CD14-positive monocyte (primary cell): ENCODE measurements around the gene TXNDC11. TPM values are rescaled to one million over a fixed set of nuclear protein-coding genes. Genes with fewer than 3 reads are reported as not detected.

ENCODE experiments used
- DNase-seq, 3 donors: peaks; one replicate each; pipeline ENCODE4 v3.0.0-alpha.2; 2011 to 2022
- H2AFZ ChIP-seq: 2 replicates; pipeline ENCODE4 v1.6.0; 2012; ENCODE audit warnings: mild to moderate bottlenecking, low read depth, low read length, inconsistent platforms; ENCODE audit not compliant: insufficient read depth, poor library complexity, severe bottlenecking
- H3K27ac ChIP-seq, 2 donors: 1 replicate in 1 of 2; 2 replicates in 1 of 2; pipeline ENCODE4 v1.5.1; 2012 to 2013; ENCODE audit warnings: low read length in 2 of 2, control low read depth in 1 of 2, inconsistent platforms in 1 of 2, low read depth in 1 of 2, mild to moderate bottlenecking in 1 of 2
- H3K27me3 ChIP-seq, 2 donors: one replicate each; pipeline versions ENCODE4 v1.6.0 to v1.6.1; 2011 to 2013; ENCODE audit warnings: low read length in 2 of 2; ENCODE audit not compliant: control insufficient read depth in 2 of 2, insufficient read depth in 2 of 2
- H3K36me3 ChIP-seq, 2 donors: replicated peaks in 1 of 2; 1 replicate in 1 of 2; 2 replicates in 1 of 2; pipeline versions ENCODE4 v1.5.1 to v1.6.1; 2012 to 2013; ENCODE audit warnings: low read length in 2 of 2, control low read depth in 1 of 2, inconsistent platforms in 1 of 2, mild to moderate bottlenecking in 1 of 2; ENCODE audit not compliant: insufficient read depth in 2 of 2, control insufficient read depth in 1 of 2
- H3K4me1 ChIP-seq, 2 donors: 1 replicate in 1 of 2; 2 replicates in 1 of 2; pipeline versions ENCODE4 v1.5.1 to v1.6.1; 2012 to 2013; ENCODE audit warnings: low read length in 2 of 2, control low read depth in 1 of 2, inconsistent platforms in 1 of 2, mild to moderate bottlenecking in 1 of 2, moderate library complexity in 1 of 2; ENCODE audit not compliant: insufficient read depth in 2 of 2, control insufficient read depth in 1 of 2
- H3K4me2 ChIP-seq: replicated peaks from 2 replicates; pipeline ENCODE3; 2012; ENCODE audit warnings: low read length, moderate library complexity, mild to moderate bottlenecking; ENCODE audit not compliant: poor library complexity, severe bottlenecking; ENCODE audit errors: extremely low read depth
- H3K4me3 ChIP-seq, 3 experiments: fragments of 200-600 bp in 1 of 3; sonication (generic) in 1 of 3; replicated peaks in 1 of 3; 1 replicate in 2 of 3; 2 replicates in 1 of 3; pipeline ENCODE4 v1.5.1; 2011 to 2013; ENCODE audit warnings: low read length in 3 of 3, mild to moderate bottlenecking in 3 of 3, control low read depth in 2 of 3, low read depth in 2 of 3, inconsistent platforms in 1 of 3, moderate library complexity in 1 of 3
- H3K79me2 ChIP-seq: 2 replicates; pipeline ENCODE4 v1.6.0; 2012; ENCODE audit warnings: mild to moderate bottlenecking, control low read depth, inconsistent platforms, low read length, moderate library complexity; ENCODE audit not compliant: insufficient read depth
- H3K9ac ChIP-seq: 2 replicates; pipeline ENCODE4 v1.6.0; 2017; ENCODE audit warnings: low read length, mild to moderate bottlenecking; ENCODE audit not compliant: insufficient read depth, poor library complexity, severe bottlenecking
- H3K9me3 ChIP-seq, 2 donors: replicated peaks in 1 of 2; 1 replicate in 1 of 2; 2 replicates in 1 of 2; pipeline versions ENCODE4 v1.5.1 to v1.6.1; 2012 to 2013; ENCODE audit warnings: low read length in 2 of 2, control low read depth in 1 of 2; ENCODE audit not compliant: control insufficient read depth in 1 of 2, insufficient read depth in 1 of 2
- H4K20me1 ChIP-seq: 2 replicates; pipeline ENCODE4 v1.6.0; 2012; ENCODE audit warnings: mild to moderate bottlenecking, low read length, control low read depth, moderate library complexity; ENCODE audit not compliant: insufficient read depth
- H3K27ac Mint-ChIP-seq, 7 donors: one replicate each; pipeline ENCODE4 v1.8.0; 2020; ENCODE audit warnings: mild to moderate bottlenecking in 7 of 7, mixed read lengths in 7 of 7, moderate library complexity in 6 of 7, inconsistent platforms in 2 of 7
- H3K27me3 Mint-ChIP-seq, 3 donors: one replicate each; pipeline ENCODE4 v1.8.0; 2021 to 2022; ENCODE audit warnings: low read depth in 3 of 3, mild to moderate bottlenecking in 3 of 3, mixed read lengths in 3 of 3, moderate library complexity in 3 of 3, inconsistent platforms in 1 of 3
- H3K36me3 Mint-ChIP-seq, 2 donors: one replicate each; pipeline ENCODE4 v1.8.0; 2020; ENCODE audit warnings: mixed read lengths in 2 of 2, inconsistent platforms in 1 of 2, mild to moderate bottlenecking in 1 of 2
- H3K4me1 Mint-ChIP-seq: one replicate; pipeline ENCODE4 v1.8.0; 2020; ENCODE audit warnings: mild to moderate bottlenecking, mixed read lengths
- H3K4me3 Mint-ChIP-seq, 2 donors: one replicate each; pipeline ENCODE4 v1.8.0; 2020; ENCODE audit warnings: mild to moderate bottlenecking in 2 of 2, mixed read lengths in 2 of 2, moderate library complexity in 1 of 2
- H3K9me3 Mint-ChIP-seq, 7 donors: one replicate each; pipeline ENCODE4 v1.8.0; 2020 to 2022; ENCODE audit warnings: mixed read lengths in 7 of 7, mild to moderate bottlenecking in 6 of 7, moderate library complexity in 6 of 7, inconsistent platforms in 2 of 7
- CTCF ChIP-seq: fragments of 200-600 bp; IDR thresholded peaks from one replicate; pipeline ENCODE4 v1.8.0; 2022; ENCODE audit warnings: antibody characterized with exemption, mild to moderate bottlenecking
- WGBS: methylation state at CpG from one replicate; pipeline ENCODE4 v1.1.5; 2013; ENCODE audit warnings: missing lambda C conversion rate; ENCODE audit not compliant: insufficient coverage; 5-methylcytosine and 5-hydroxymethylcytosine counted together
- intact Hi-C, 2 donors: fragments of 100-400 bp; cut with micrococcal nuclease; formaldehyde crosslinking; loops; one replicate each; pipeline versions ENCODE4 v1.15.0 to v1.15.1; 2023
- polyA plus RNA-seq, 3 donors: library from polyadenylated mRNA; depleted of rRNA in 1 of 3; unstranded in 2 of 3; stranded (reverse) in 1 of 3; fragments of 300-500 nt in 2 of 3; fragments of >200 nt in 1 of 3; fragmentation: Illumina TruSeq in 2 of 3; gene quantifications; 1 replicate in 2 of 3; 2 replicates in 1 of 3; pipeline ENCODE4 v1.2.3, GENCODE V29; 2012 to 2021

The TXNDC11 gene
- polyA plus RNA-seq, 3 donors = 32.9 to 60.0 (median 40.6) TPM

GRCh38 chr16:11705311-11706025, 37.2 kb downstream of the TXNDC11 start:
- DNase-seq = no peak
- no CpG with 5 or more reads among the region's 6 CpGs for WGBS
- Histone ChIP-seq H3K27ac (no peak overlapping the region), H4K20me1 (peaks cover 32% of the 10 kb centered on the region), H3K79me2 (peaks cover 28% of the 10 kb centered on the region), H3K4me1 (peaks cover 9 to 12% of the 10 kb centered on the region in 2 donors), H3K4me3 (no peak overlapping the region), H3K27me3 (no peaks in the 10 kb centered on the region), H3K9ac (no peak overlapping the region), H3K9me3 (no peaks in the 10 kb centered on the region), H3K4me2 (no peak overlapping the region), H3K36me3 (peaks cover 33 to 81% of the 10 kb centered on the region in 2 donors), H2AFZ (no peak overlapping the region)
- TF ChIP-seq CTCF = no peak
- intact Hi-C loops = no loop called here
- Mint-ChIP-seq H3K27me3 (no peaks in the 10 kb centered on the region), H3K27ac (no peak overlapping the region), H3K4me3 (no peak overlapping the region), H3K9me3 (no peaks in the 10 kb centered on the region), H3K36me3 (peaks cover 60 to 75% of the 10 kb centered on the region in 2 donors), H3K4me1 (peaks cover 12% of the 10 kb centered on the region)

GRCh38 chr16:11700264-11701029, 42.2 kb downstream of the TXNDC11 start:
- H3K9me3 ChIP-seq = no peaks in the 10 kb centered on the region
- no peak overlapping the region for H2AFZ ChIP-seq
- H3K4me1 Mint-ChIP-seq = peaks cover 27% of the 10 kb centered on the region
- H3K4me3 Mint-ChIP-seq = peak overlapping the region in 1 of 2 donors; percentile 75
- peak; percentile 70 to 82 (median 73) for DNase-seq
- peak overlapping the region; percentile 83 to 94 (median 89) for H3K27ac Mint-ChIP-seq
- H3K4me3 ChIP-seq = peak overlapping the region in 1 of 3 experiments; percentile 33
- TF ChIP-seq CTCF = no peak
- WGBS = 0% methylated on average over 4 of the region's 9 CpGs
- H3K4me2 ChIP-seq = peak overlapping the region; percentile 57
- no peaks in the 10 kb centered on the region for H3K9me3 Mint-ChIP-seq
- peaks cover 20 to 24% of the 10 kb centered on the region in 2 donors for H3K4me1 ChIP-seq
- peaks cover 56 to 76% of the 10 kb centered on the region in 2 donors for H3K36me3 ChIP-seq
- peak overlapping the region; percentile 76 to 77 for H3K27ac ChIP-seq
- H3K27me3 ChIP-seq = no peaks in the 10 kb centered on the region
- H3K9ac ChIP-seq = no peak overlapping the region
- H3K36me3 Mint-ChIP-seq = peaks cover 73 to 80% of the 10 kb centered on the region in 2 donors
- H3K79me2 ChIP-seq = peaks cover 40% of the 10 kb centered on the region
- intact Hi-C loops = loop anchor here (2.0 to 5.0 kb wide), 2 partner anchors 32 to 33 kb away; partner anchors contain the start of gene SNN (in 2 of the 2)
- peaks cover 37% of the 10 kb centered on the region for H4K20me1 ChIP-seq
- H3K27me3 Mint-ChIP-seq = no peaks in the 10 kb centered on the region
